Ramos (cell line): ENCODE data around the gene TMEM150C.
"Not testable (repeated sequence)": the region's sequence is repeated elsewhere in the genome, so short reads cannot be mapped to it uniquely, and the experiment has no call there.

Source experiments
- in situ Hi-C: fragments of 300-500 bp; cut with MboI; formaldehyde crosslinking; loops from one replicate; pipeline ENCODE4 v1.14.3; 2022; ENCODE audit warnings: low sequenced_read_pairs; ENCODE audit not compliant: unreplicated experiment

The TMEM150C gene

GRCh38 chr4:82577451-82577850, 15.7 kb upstream of the TMEM150C start:
- in situ Hi-C loops, result no loop called here

GRCh38 chr4:82569727-82570126, 7.9 kb upstream of the TMEM150C start:
- in situ Hi-C loops, result no loop called here

- in situ Hi-C loops, result no loop called here
These were observed 7.3 kb upstream of the TMEM150C start for GRCh38 chr4:82569076-82569475.

GRCh38 chr4:82567444-82567843, 5.7 kb upstream of the TMEM150C start:
- in situ Hi-C loops, result no loop called here

GRCh38 chr4:82562564-82562854, 721 bp upstream of the TMEM150C start:
- in situ Hi-C loops, result no loop called here

GRCh38 chr4:82560853-82561785, 669 bp downstream of the TMEM150C start:
- in situ Hi-C loops, result no loop called here

GRCh38 chr4:82559735-82560120, 2.1 kb downstream of the TMEM150C start:
- in situ Hi-C loops, result no loop called here

GRCh38 chr4:82559090-82559734, 2.6 kb downstream of the TMEM150C start:
- in situ Hi-C loops, result not testable (repeated sequence)

GRCh38 chr4:82555276-82555675, 6.5 kb downstream of the TMEM150C start:
- in situ Hi-C loops, result no loop called here

- in situ Hi-C loops, result no loop called here
These were observed 8.8 kb downstream of the TMEM150C start for GRCh38 chr4:82553020-82553419.

GRCh38 chr4:82551734-82552133, 10.1 kb downstream of the TMEM150C start:
- in situ Hi-C loops, result no loop called here

GRCh38 chr4:82547850-82548249, 13.9 kb downstream of the TMEM150C start:
- in situ Hi-C loops, result not testable (repeated sequence)

- in situ Hi-C loops, result no loop called here
These were observed 18.7 kb downstream of the TMEM150C start for GRCh38 chr4:82543131-82543530.

GRCh38 chr4:82542642-82543041, 19.1 kb downstream of the TMEM150C start:
- in situ Hi-C loops, result no loop called here

- in situ Hi-C loops, result no loop called here
These were observed 32.5 kb downstream of the TMEM150C start for GRCh38 chr4:82529322-82529721.

GRCh38 chr4:82528868-82529267, 32.9 kb downstream of the TMEM150C start:
- in situ Hi-C loops, result no loop called here

GRCh38 chr4:82528074-82528473, 33.7 kb downstream of the TMEM150C start:
- in situ Hi-C loops, result no loop called here

- in situ Hi-C loops, result no loop called here
These were observed 36.4 kb downstream of the TMEM150C start for GRCh38 chr4:82525307-82525911.

- in situ Hi-C loops, result no loop called here
These were observed 37.1 kb downstream of the TMEM150C start for GRCh38 chr4:82524570-82525152.

- in situ Hi-C loops, result no loop called here
These were observed 38.6 kb downstream of the TMEM150C start for GRCh38 chr4:82523179-82523578.

GRCh38 chr4:82522472-82522871, 39.3 kb downstream of the TMEM150C start:
- in situ Hi-C loops, result no loop called here
